ENCODE results near the gene FDX2. TPM values are rescaled to one million over a fixed set of nuclear protein-coding genes. Genes with fewer than 3 reads are reported as not detected.

The FDX2 gene
- total RNA-seq, result 10 to 100 TPM; 20.9 to 29.9 TPM

DNA sequence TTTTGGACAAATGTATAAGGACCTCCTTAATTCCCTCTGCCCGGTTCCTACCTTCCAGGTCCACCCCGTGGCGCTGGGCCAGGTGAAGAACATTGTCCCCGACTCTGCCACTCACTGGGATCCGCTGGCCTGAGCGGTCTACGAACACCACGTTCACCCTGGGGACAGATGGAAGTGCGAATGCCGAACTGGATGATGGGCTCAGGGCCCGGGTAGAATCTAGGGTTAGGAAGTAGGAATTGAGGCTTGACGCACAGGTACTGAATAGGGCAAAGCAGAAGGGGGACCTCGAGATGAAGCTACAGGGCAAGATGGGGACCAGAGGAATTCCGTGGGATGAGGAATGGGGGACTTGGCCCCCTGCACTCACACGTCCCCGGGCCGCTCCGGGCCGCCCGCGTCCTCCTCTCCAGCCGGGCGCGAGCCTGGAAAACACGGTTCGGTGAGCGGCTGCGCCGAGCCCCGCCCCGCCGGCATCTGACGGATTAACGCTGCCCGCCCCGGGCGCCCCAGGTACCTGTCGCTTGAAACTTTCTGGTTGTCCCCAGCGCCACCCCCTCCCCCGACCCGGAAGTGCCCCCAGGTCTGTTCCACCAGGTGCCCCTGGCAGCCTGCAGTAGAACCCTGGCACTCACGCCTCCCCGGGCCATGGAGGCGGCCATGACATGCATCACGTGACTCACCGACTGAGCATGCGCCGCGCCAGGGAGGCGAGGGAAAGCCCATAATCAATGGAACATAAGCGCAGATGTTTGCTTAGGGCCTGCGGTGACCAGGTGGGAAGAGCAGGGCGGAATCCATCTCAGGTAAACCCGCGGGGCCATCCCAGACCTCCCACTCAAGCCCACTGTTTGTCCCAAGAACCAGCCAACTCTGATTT is at the start of gene FDX2:
Gene FDX2 (minus strand): TSS at position 681 of the 880 bp plus-strand sequence. CDS start 19 bp downstream, at position 662.
- peak; percentile 80 for DNase-seq (ENCODE audit: low spot score)
- peak; percentile 90 for TF ChIP-seq POLR2AphosphoS5 (IDR thresholded peaks at IDR 0.05)
- TF ChIP-seq CTCF (IDR thresholded peaks at IDR 0.05), result peak in 1 of 4 experiments; percentile 2
- no peak for TF ChIP-seq POLR2A (IDR thresholded peaks at IDR 0.05)
- Histone ChIP-seq H3K9me3 (no peaks in the 10 kb centered on the region), H3K4me1 (replicated peaks) (no peaks in the 10 kb centered on the region), H3K27me3 (replicated peaks; ENCODE audit: insufficient read depth) (no peaks in the 10 kb centered on the region), H3K36me3 (peaks cover 4 to 11% of the 10 kb centered on the region in 2 donors), H3K4me3 (peak within 1 kb of the TSS; percentile 66 to 94), H3K27ac (peak within 1 kb of the TSS; percentile 57 to 70)
- intact Hi-C loops (cut with DNase I), result no loop called here
- WGBS, result under 1% methylated on average over 49 of the region's 55 CpGs

DNA sequence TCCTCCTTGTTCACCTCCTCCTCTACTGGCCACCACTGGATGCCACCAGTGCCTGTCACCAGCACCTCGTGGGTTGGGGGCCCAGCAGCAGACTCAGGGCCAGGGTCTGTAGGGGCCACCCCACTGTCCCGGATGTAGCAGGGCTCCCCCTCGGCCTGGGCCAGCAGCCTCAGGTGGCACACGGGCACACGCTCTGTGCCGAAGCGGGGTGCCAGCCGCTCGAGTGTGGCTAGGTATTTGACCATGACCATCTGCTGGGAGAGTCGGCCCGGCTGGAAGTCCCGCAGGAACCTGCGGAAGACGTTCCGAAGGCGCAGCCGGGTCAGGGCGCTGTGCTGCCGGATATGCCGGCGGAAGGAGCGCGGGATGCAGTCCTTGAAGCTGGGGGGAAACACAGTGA is 49.7 kb upstream of the FDX2 start:
- Histone ChIP-seq H3K27me3 (replicated peaks; ENCODE audit: insufficient read depth) (no peaks in the 10 kb centered on the region), H3K36me3 (peaks cover 6 to 21% of the 10 kb centered on the region in 2 donors), H3K27ac (no peak overlapping the region), H3K4me3 (no peak overlapping the region), H3K4me1 (replicated peaks) (no peaks in the 10 kb centered on the region), H3K9me3 (no peaks in the 10 kb centered on the region)
- DNase-seq (ENCODE audit: low spot score), result no peak
- WGBS, result 93% methylated on average over 23 of the region's 23 CpGs
- intact Hi-C loops (cut with DNase I), result no loop called here
- TF ChIP-seq POLR2AphosphoS5 (IDR thresholded peaks at IDR 0.05) (no peak), CTCF (IDR thresholded peaks at IDR 0.05) (no peak), POLR2A (IDR thresholded peaks at IDR 0.05) (no peak)

DNA sequence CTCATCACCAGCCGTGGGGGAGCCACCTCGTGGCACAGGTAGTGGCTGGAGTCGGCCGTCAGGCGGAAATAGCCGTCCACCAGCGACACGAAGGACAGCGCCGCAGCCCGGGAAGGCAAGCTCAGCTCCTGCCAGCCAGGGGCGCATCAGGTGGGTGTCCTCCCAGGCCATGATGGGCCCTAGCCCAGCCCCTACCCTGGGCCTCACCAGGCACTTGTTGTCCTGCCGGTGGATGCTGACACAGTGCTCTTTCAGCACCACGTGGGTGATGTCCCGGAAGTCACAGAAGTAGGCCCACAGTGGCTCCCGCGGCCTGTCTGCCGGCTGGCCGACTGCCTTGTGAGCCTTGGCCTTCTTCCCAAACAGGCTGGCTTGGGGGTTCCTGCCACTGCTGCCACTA is 48.8 kb upstream of the FDX2 start:
- Histone ChIP-seq H3K27ac (no peak overlapping the region), H3K36me3 (peaks cover 6 to 21% of the 10 kb centered on the region in 2 donors), H3K27me3 (replicated peaks; ENCODE audit: insufficient read depth) (no peaks in the 10 kb centered on the region), H3K4me3 (no peak overlapping the region), H3K9me3 (no peaks in the 10 kb centered on the region), H3K4me1 (replicated peaks) (no peaks in the 10 kb centered on the region)
- TF ChIP-seq CTCF (IDR thresholded peaks at IDR 0.05) (no peak), POLR2AphosphoS5 (IDR thresholded peaks at IDR 0.05) (no peak), POLR2A (IDR thresholded peaks at IDR 0.05) (no peak)
- no peak for DNase-seq (ENCODE audit: low spot score)
- intact Hi-C loops (cut with DNase I), result no loop called here
- WGBS, result 75% methylated on average over 16 of the region's 19 CpGs

- no peaks in the 10 kb centered on the region for H3K4me1 ChIP-seq (replicated peaks)
- intact Hi-C loops (cut with DNase I), result no loop called here
- no peak for TF ChIP-seq POLR2A (IDR thresholded peaks at IDR 0.05)
- no peak for TF ChIP-seq CTCF (IDR thresholded peaks at IDR 0.05)
- TF ChIP-seq POLR2AphosphoS5 (IDR thresholded peaks at IDR 0.05), result no peak
- H3K27ac ChIP-seq, result no peak overlapping the region
- no peaks in the 10 kb centered on the region for H3K27me3 ChIP-seq (replicated peaks; ENCODE audit: insufficient read depth)
- no peak overlapping the region for H3K4me3 ChIP-seq
- WGBS, result 91% methylated on average over 12 of the region's 12 CpGs
- peaks cover 6 to 21% of the 10 kb centered on the region in 2 donors for H3K36me3 ChIP-seq
- no peak for DNase-seq (ENCODE audit: low spot score)
- H3K9me3 ChIP-seq, result no peaks in the 10 kb centered on the region
Observed at GRCh38 chr19:10363789-10364281, 48.0 kb upstream of the FDX2 start.

Measured in prostate gland (tissue), 2 donors.